CD4-positive, alpha-beta T cell (primary cell): ENCODE measurements around the gene PRKCSH. TPM values are rescaled to one million over a fixed set of nuclear protein-coding genes. Genes with fewer than 3 reads are reported as not detected.

Source experiments
- ATAC-seq: fragments of 200-7000 bp; cut with Tn5 transposase; one replicate; pipeline ENCODE4 v1.10.0; 2022; ENCODE audit warnings: mild to moderate bottlenecking; ENCODE audit not compliant: poor library complexity
- CTCF ChIA-PET: fragments of 350-600 bp; sonication (Branson Sonifier 250); formaldehyde crosslinking; loops from one replicate; lab custom pipeline; 2021; ENCODE audit warnings: antibody characterized with exemption, inconsistent platforms; lab: Charles Lee
- POLR2A ChIA-PET: fragments of 350-600 bp; sonication (Branson Sonifier 250); formaldehyde crosslinking; loops from one replicate; lab custom pipeline; 2021; ENCODE audit warnings: antibody characterized with exemption, inconsistent platforms; lab: Charles Lee
- DNase-seq, 14 experiments: peaks; one replicate each; pipeline ENCODE4 v3.0.0-alpha.2; 2013 to 2020; ENCODE audit warnings: mixed read lengths in 2 of 14
- H3K27ac ChIP-seq, 2 donors: one replicate each; pipeline versions ENCODE4 v1.5.1 to v1.7.0; 2013; ENCODE audit warnings: low read length in 2 of 2, low read depth in 1 of 2, mild to moderate bottlenecking in 1 of 2
- H3K27me3 ChIP-seq, 2 experiments: 1 replicate in 1 of 2; 2 replicates in 1 of 2; pipeline versions ENCODE4 v1.6.1 to v1.7.0; 2013; ENCODE audit warnings: low read length in 2 of 2, control low read depth in 1 of 2, mild to moderate bottlenecking in 1 of 2, moderate library complexity in 1 of 2; ENCODE audit not compliant: insufficient read depth in 2 of 2, control insufficient read depth in 1 of 2
- H3K36me3 ChIP-seq: one replicate; pipeline ENCODE4 v1.6.1; 2013; ENCODE audit warnings: low read length, control low read depth; ENCODE audit not compliant: insufficient read depth
- H3K4me1 ChIP-seq: one replicate; pipeline ENCODE4 v1.6.1; 2013; ENCODE audit warnings: low read length, control low read depth; ENCODE audit not compliant: insufficient read depth
- H3K4me3 ChIP-seq: one replicate; pipeline ENCODE4 v1.5.1; 2013; ENCODE audit warnings: mild to moderate bottlenecking, low read length, moderate library complexity
- H3K9me3 ChIP-seq, 2 experiments: 1 replicate in 1 of 2; 2 replicates in 1 of 2; pipeline versions ENCODE4 v1.6.1 to v1.7.0; 2013; ENCODE audit warnings: low read length in 2 of 2, mild to moderate bottlenecking in 2 of 2, control low read depth in 1 of 2, moderate library complexity in 1 of 2; ENCODE audit not compliant: control insufficient read depth in 1 of 2, insufficient read depth in 1 of 2
- H3K27ac Mint-ChIP-seq: one replicate; pipeline ENCODE4 v1.8.0; 2020; ENCODE audit warnings: mixed read lengths
- H3K27me3 Mint-ChIP-seq: one replicate; pipeline ENCODE4 v1.8.0; 2021; ENCODE audit warnings: mixed read lengths
- H3K36me3 Mint-ChIP-seq: one replicate; pipeline ENCODE4 v1.8.0; 2021; ENCODE audit warnings: low read depth, mixed read lengths
- H3K4me1 Mint-ChIP-seq: one replicate; pipeline ENCODE4 v1.8.0; 2021; ENCODE audit warnings: low read depth, mixed read lengths
- H3K4me3 Mint-ChIP-seq: one replicate; pipeline ENCODE4 v1.8.0; 2020; ENCODE audit warnings: mild to moderate bottlenecking, mixed read lengths
- H3K9me3 Mint-ChIP-seq: one replicate; pipeline ENCODE4 v1.8.0; 2020; ENCODE audit warnings: mixed read lengths
- CTCF ChIP-seq: fragments of 200-600 bp; IDR thresholded peaks from one replicate; pipeline ENCODE4 v1.8.0; 2022; ENCODE audit warnings: antibody characterized with exemption, mild to moderate bottlenecking
- intact Hi-C, 2 experiments: fragments of 100-400 bp; cut with DNase I in 1 of 2; cut with micrococcal nuclease in 1 of 2; formaldehyde crosslinking; loops; one replicate each; pipeline versions ENCODE4 v1.15.1 to v1.9.0; 2023 to 2025; cut with DNase I, micrococcal nuclease
- total RNA-seq, 174 experiments: library from RNA in 2 of 174; stranded (reverse) in 2 of 174; gene quantifications; one replicate each; pipeline ENCODE4 v1.2.3 and lab custom pipeline; 2021 to 2026

The PRKCSH gene
- total RNA-seq, 2 experiments from 2014 or later: 257 to 260 TPM

GRCh38 chr19:11444059-11444458, 8.6 kb downstream of the PRKCSH start:
- Histone ChIP-seq H3K9me3 (no peaks in the 10 kb centered on the region), H3K36me3 (peaks cover 78% of the 10 kb centered on the region), H3K4me3 (no peak overlapping the region), H3K4me1 (no peaks in the 10 kb centered on the region), H3K27me3 (no peaks in the 10 kb centered on the region), H3K27ac (no peak overlapping the region)
- Mint-ChIP-seq H3K36me3 (peaks cover 58% of the 10 kb centered on the region), H3K27ac (no peak overlapping the region), H3K9me3 (no peaks in the 10 kb centered on the region), H3K27me3 (no peaks in the 10 kb centered on the region), H3K4me1 (no peaks in the 10 kb centered on the region), H3K4me3 (no peak overlapping the region)
- no peak for DNase-seq
- ChIA-PET POLR2A (no interaction called here), CTCF (interaction anchor here (1.6 kb wide), 1 partner anchor 63 kb away, joined by 4 read pairs; no protein-coding TSS in a partner anchor)
- intact Hi-C loops: no loop called here
- ATAC-seq: no peak
- TF ChIP-seq CTCF: no peak

- DNase-seq (no peak), ATAC-seq (no peak)
- Histone ChIP-seq H3K4me1 (no peaks in the 10 kb centered on the region), H3K4me3 (no peak overlapping the region), H3K36me3 (peaks cover 82% of the 10 kb centered on the region), H3K9me3 (no peaks in the 10 kb centered on the region), H3K27me3 (no peaks in the 10 kb centered on the region), H3K27ac (no peak overlapping the region)
- Mint-ChIP-seq H3K27me3 (no peaks in the 10 kb centered on the region), H3K27ac (no peak overlapping the region), H3K9me3 (no peaks in the 10 kb centered on the region), H3K4me3 (no peak overlapping the region), H3K36me3 (peaks cover 64% of the 10 kb centered on the region), H3K4me1 (no peaks in the 10 kb centered on the region)
- CTCF ChIA-PET: interaction anchor here (0.9 to 1.3 kb wide), 2 partner anchors 10 to 64 kb away, joined by 3 to 4 read pairs; partner anchors contain the start of genes ODAD3 and PRKCSH
- POLR2A ChIA-PET: no interaction called here
- no peak for TF ChIP-seq CTCF
- intact Hi-C loops: no loop called here
Measured at GRCh38 chr19:11445141-11445540, 9.7 kb downstream of the PRKCSH start.

- Mint-ChIP-seq H3K4me3 (no peak overlapping the region), H3K4me1 (no peaks in the 10 kb centered on the region), H3K36me3 (peaks cover 59% of the 10 kb centered on the region), H3K27me3 (no peaks in the 10 kb centered on the region), H3K9me3 (no peaks in the 10 kb centered on the region), H3K27ac (no peak overlapping the region)
- no peak for TF ChIP-seq CTCF
- no peaks in the 10 kb centered on the region for H3K9me3 ChIP-seq
- peaks cover 75% of the 10 kb centered on the region for H3K36me3 ChIP-seq
- no peak overlapping the region for H3K27ac ChIP-seq
- H3K4me3 ChIP-seq: no peak overlapping the region
- no peak for DNase-seq
- no peaks in the 10 kb centered on the region for H3K27me3 ChIP-seq
- ChIA-PET CTCF (interaction anchor here (0.7 to 1.3 kb wide), 2 partner anchors 65 to 152 kb away, joined by 3 read pairs; no protein-coding TSS in a partner anchor), POLR2A (interaction anchor here (1.3 kb wide), 1 partner anchor 65 kb away, joined by 4 read pairs; no protein-coding TSS in a partner anchor)
- no peaks in the 10 kb centered on the region for H3K4me1 ChIP-seq
- intact Hi-C loops: loop anchor here in 1 of 2 experiments (1.0 kb wide), 1 partner anchor 152 kb away; no protein-coding TSS in a partner anchor
- ATAC-seq: no peak
Measured at GRCh38 chr19:11446271-11446651, 10.8 kb downstream of the PRKCSH start.
